ENCODE measurements around the gene EHMT1.
A peak's percentile ranks its signal among the peaks of the same experiment; 100 is the strongest.

Gene EHMT1

GRCh38 chr9:137813167-137813566 lies 194.4 kb downstream of the EHMT1 start:
- no peak for DNase-seq

GRCh38 chr9:137813651-137814415 lies 195.0 kb downstream of the EHMT1 start:
- DNase-seq = no peak

- DNase-seq = no peak
Observed at GRCh38 chr9:137814436-137814835, 195.6 kb downstream of the EHMT1 start.

- no peak for DNase-seq
Observed at GRCh38 chr9:137814841-137815240, 196.0 kb downstream of the EHMT1 start.

GRCh38 chr9:137815256-137816255 lies 196.8 kb downstream of the EHMT1 start:
- DNase-seq = no peak

- no peak for DNase-seq
Observed at GRCh38 chr9:137816531-137817235, 197.9 kb downstream of the EHMT1 start.

GRCh38 chr9:137817236-137818200 lies 198.7 kb downstream of the EHMT1 start:
- no peak for DNase-seq

GRCh38 chr9:137818286-137818685 lies 199.5 kb downstream of the EHMT1 start:
- no peak for DNase-seq

GRCh38 chr9:137820161-137820855 lies 201.5 kb downstream of the EHMT1 start:
- DNase-seq = peak; percentile 46

GRCh38 chr9:137823986-137824771 lies 205.4 kb downstream of the EHMT1 start:
- no peak for DNase-seq

GRCh38 chr9:137825324-137825989 lies 206.7 kb downstream of the EHMT1 start:
- DNase-seq = no peak

- no peak for DNase-seq
Observed at GRCh38 chr9:137827908-137828526, 209.2 kb downstream of the EHMT1 start.

GRCh38 chr9:137828527-137829259 lies 209.9 kb downstream of the EHMT1 start:
- DNase-seq = peak; percentile 28

GRCh38 chr9:137829260-137829996 lies 210.6 kb downstream of the EHMT1 start:
- DNase-seq = no peak

- no peak for DNase-seq
Observed at GRCh38 chr9:137832191-137832700, 213.4 kb downstream of the EHMT1 start.

- no peak for DNase-seq
Observed at GRCh38 chr9:137832830-137833590, 214.2 kb downstream of the EHMT1 start.
